Thyroid gland (tissue), 4 donors: ENCODE data around the gene ABCD3. TPM values are rescaled to one million over a fixed set of nuclear protein-coding genes. Genes with fewer than 3 reads are reported as not detected.
A peak's percentile ranks its signal among the peaks of the same experiment; 100 is the strongest.

ENCODE experiments used
- DNase-seq, 2 donors: peaks; one replicate each; pipeline ENCODE4 v3.0.0-alpha.2; 2019
- H3K27ac ChIP-seq, 3 donors: fragments of 200-600 bp; sonication (generic); 1 replicate in 2 of 3; 2 replicates in 1 of 3; pipeline ENCODE4 v1.5.1; 2016 to 2019; ENCODE audit warnings: mild to moderate bottlenecking in 1 of 3, moderate library complexity in 1 of 3
- H3K27me3 ChIP-seq: fragments of 200-600 bp; sonication (generic); one replicate; pipeline ENCODE4 v1.5.1; 2019
- H3K36me3 ChIP-seq, 2 donors: fragments of 200-600 bp; sonication (generic); one replicate each; pipeline ENCODE4 v1.5.1; 2016 to 2019
- H3K4me1 ChIP-seq, 2 donors: fragments of 200-600 bp; sonication (generic); one replicate each; pipeline ENCODE4 v1.5.1; 2017 to 2019
- H3K4me3 ChIP-seq, 3 donors: fragments of 200-600 bp; sonication (generic); replicated peaks in 1 of 3; 1 replicate in 2 of 3; 2 replicates in 1 of 3; pipeline ENCODE4 v1.5.1; 2016; ENCODE audit warnings: mild to moderate bottlenecking in 1 of 3
- H3K9me3 ChIP-seq: fragments of 200-600 bp; sonication (generic); one replicate; pipeline ENCODE4 v1.5.1; 2017
- CTCF ChIP-seq, 6 experiments: fragments of 200-600 bp in 3 of 6; fragments of 450-650 bp in 3 of 6; sonication (generic) in 3 of 6; IDR thresholded peaks; one replicate each; pipeline ENCODE4 v1.5.1; 2016 to 2019; ENCODE audit warnings: antibody characterized with exemption in 6 of 6, mild to moderate bottlenecking in 2 of 6, inconsistent platforms in 1 of 6, moderate library complexity in 1 of 6
- POLR2A ChIP-seq, 2 donors: fragments of 450-650 bp; IDR thresholded peaks; one replicate each; pipeline ENCODE4 v1.6.1; 2017; ENCODE audit warnings: antibody characterized with exemption in 2 of 2, mild to moderate bottlenecking in 2 of 2, moderate library complexity in 1 of 2
- WGBS, 2 donors: methylation state at CpG; one replicate each; pipeline ENCODE4 v1.1.5; 2017; 5-methylcytosine and 5-hydroxymethylcytosine counted together
- intact Hi-C: fragments of 100-400 bp; cut with DNase I; formaldehyde crosslinking; loops from one replicate; pipeline ENCODE4 v1.15.1; 2023
- total RNA-seq, 4 donors: library from RNA; depleted of rRNA; stranded (reverse); fragments of >200 nt; gene quantifications; one replicate each; pipeline ENCODE4 v1.2.3, GENCODE V29; 2016

ABCD3 gene
- total RNA-seq, 4 donors from 2014 or later = 45.3 to 52.1 (median 49.2) TPM

GRCh38 chr1:94539496-94539895 is 121.3 kb downstream of the ABCD3 start:
- peaks cover 18 to 31% of the 10 kb centered on the region in 2 donors for H3K4me1 ChIP-seq
- TF ChIP-seq CTCF (IDR thresholded peaks at IDR 0.05) (no peak), POLR2A (IDR thresholded peaks at IDR 0.05) (no peak)
- intact Hi-C loops = loop anchor here (10.0 kb wide), 1 partner anchor 65 kb away; no protein-coding TSS in a partner anchor
- peaks cover 6 to 19% of the 10 kb centered on the region in 2 donors for H3K36me3 ChIP-seq
- peak overlapping the region in 1 of 3 donors; percentile 4 for H3K4me3 ChIP-seq
- 80 to 84% methylated on average over 3 of the region's 3 CpGs for WGBS, 2 donors
- H3K27ac ChIP-seq = peak overlapping the region in 2 of 3 donors; percentile 33 to 86
- H3K9me3 ChIP-seq = no peaks in the 10 kb centered on the region
- no peak for DNase-seq
- H3K27me3 ChIP-seq = no peaks in the 10 kb centered on the region

GRCh38 chr1:94540440-94541245 is 122.5 kb downstream of the ABCD3 start:
- Histone ChIP-seq H3K36me3 (peaks cover 2 to 7% of the 10 kb centered on the region in 2 donors), H3K9me3 (no peaks in the 10 kb centered on the region), H3K27ac (peak overlapping the region; percentile 82 to 93 (median 86)), H3K4me1 (peaks cover 18 to 31% of the 10 kb centered on the region in 2 donors), H3K27me3 (no peaks in the 10 kb centered on the region), H3K4me3 (peak overlapping the region; percentile 84 to 96 (median 95))
- peak; percentile 20 to 28 for DNase-seq
- 27 to 30% methylated on average over 22 to 23 of the region's 23 CpGs for WGBS, 2 donors
- intact Hi-C loops = no loop called here
- TF ChIP-seq POLR2A (IDR thresholded peaks at IDR 0.05) (no peak), CTCF (IDR thresholded peaks at IDR 0.05) (no peak)

- peak within 1 kb of the TSS; percentile 82 to 93 (median 86) for H3K27ac ChIP-seq
- H3K36me3 ChIP-seq = peaks cover 0 to 5% of the 10 kb centered on the region in 2 donors
- peak; percentile 96 to 97 for DNase-seq
- peaks cover 18 to 31% of the 10 kb centered on the region in 2 donors for H3K4me1 ChIP-seq
- WGBS, 2 donors = 0 to 4% methylated on average over 4 of the region's 94 CpGs
- intact Hi-C loops = no loop called here
- TF ChIP-seq CTCF (IDR thresholded peaks at IDR 0.05) (peak in 2 of 6 experiments; percentile 20 to 21), POLR2A (IDR thresholded peaks at IDR 0.05) (peak; percentile 87 to 98)
- peak within 1 kb of the TSS; percentile 84 to 96 (median 95) for H3K4me3 ChIP-seq
- no peaks in the 10 kb centered on the region for H3K27me3 ChIP-seq
- no peaks in the 10 kb centered on the region for H3K9me3 ChIP-seq
Measured at GRCh38 chr1:94541246-94542087, 123.3 kb downstream of the ABCD3 start, which contains the start of gene F3. Gene F3 (minus strand): TSS chr1:94541759. CDS start chr1:94541636, 123 bp downstream.

GRCh38 chr1:94542088-94542870 is 124.1 kb downstream of the ABCD3 start:
- intact Hi-C loops = no loop called here
- TF ChIP-seq CTCF (IDR thresholded peaks at IDR 0.05) (peak in 1 of 6 experiments; percentile 3), POLR2A (IDR thresholded peaks at IDR 0.05) (no peak)
- Histone ChIP-seq H3K27me3 (no peaks in the 10 kb centered on the region), H3K27ac (peak overlapping the region; percentile 71 to 93 (median 86)), H3K4me1 (peaks cover 18 to 26% of the 10 kb centered on the region in 2 donors), H3K4me3 (peak overlapping the region; percentile 38 to 84 (median 51)), H3K9me3 (no peaks in the 10 kb centered on the region), H3K36me3 (peaks cover 0 to 5% of the 10 kb centered on the region in 2 donors)
- DNase-seq = peak; percentile 48 to 49
- WGBS, 2 donors = 2 to 5% methylated on average over 13 to 16 of the region's 26 CpGs
